NCI-H510A treated with DMSO at 0.1 percent for 48 hours (cell line): Measurements from ENCODE around the gene TMEM51.
A peak's percentile ranks its signal among the peaks of the same experiment; 100 is the strongest.

Experiments
- DNase-seq: peaks from one replicate; lab custom pipeline; 2025; lab: John Stamatoyannopoulos, UW

The TMEM51 gene

DNA sequence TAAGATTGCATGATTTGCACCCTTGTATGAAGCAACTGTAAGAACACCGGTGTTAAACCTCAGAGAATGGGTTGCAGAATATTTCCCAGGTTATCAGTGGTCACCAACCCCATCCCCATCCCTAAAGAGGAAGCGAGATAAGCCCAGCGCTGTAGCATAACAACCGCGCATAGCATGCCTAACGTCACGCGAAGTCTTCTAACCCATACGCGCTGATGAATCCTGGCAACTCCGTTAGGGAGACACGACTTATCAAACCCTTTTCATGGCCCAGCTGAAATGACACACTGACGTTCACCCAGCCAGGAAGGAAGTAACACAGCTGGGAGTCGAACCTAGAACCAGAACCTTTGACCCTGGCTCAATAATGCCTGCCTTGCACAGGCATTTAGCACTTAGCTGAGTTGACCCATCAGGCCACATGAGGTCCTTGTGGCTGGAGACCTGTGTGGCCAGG, 24.2 kb downstream of the TMEM51 start:
- DNase-seq: no peak

DNA sequence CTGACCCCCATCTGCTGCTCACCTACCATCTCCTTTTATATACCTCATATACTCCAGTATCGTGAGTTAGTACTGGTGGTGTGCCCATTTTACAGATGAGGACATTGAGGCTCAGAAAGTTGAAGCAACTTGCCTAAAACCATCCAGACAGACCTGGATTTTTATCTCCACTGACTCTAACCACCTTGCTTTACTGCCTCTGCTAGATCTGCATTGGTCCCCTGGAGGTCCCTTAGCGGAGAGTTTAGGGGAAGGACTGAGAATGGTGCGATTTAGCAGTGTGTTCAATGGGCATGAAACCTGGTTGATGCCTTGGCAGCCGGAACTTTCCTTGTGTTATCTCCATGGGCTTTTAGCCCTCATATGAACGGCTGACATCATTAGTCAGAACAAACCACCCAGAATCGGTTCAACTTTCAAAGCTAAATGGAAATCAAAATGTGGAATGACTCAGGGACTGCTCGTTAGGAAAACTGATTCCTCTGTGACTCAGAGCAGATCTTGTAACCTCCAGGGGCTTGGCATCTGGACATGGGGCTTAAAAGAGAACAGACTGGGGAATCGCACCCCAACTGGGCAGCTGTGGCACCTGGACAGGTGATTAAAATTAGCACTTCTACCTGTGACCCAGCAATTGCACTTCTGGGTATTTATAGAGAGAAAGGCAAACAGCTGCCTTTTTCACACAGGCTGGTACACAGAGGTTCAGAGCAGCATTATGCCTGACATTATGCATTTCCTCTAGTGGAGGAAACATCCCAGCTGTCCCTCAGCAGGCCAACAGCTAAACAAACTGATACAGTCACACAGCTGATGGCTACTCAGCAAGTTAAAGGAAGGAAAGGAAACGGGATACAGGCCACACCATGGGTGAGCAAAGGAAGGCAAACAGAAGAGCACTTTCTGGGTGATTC, 25.3 kb downstream of the TMEM51 start:
- peak; percentile 97 for DNase-seq

DNA sequence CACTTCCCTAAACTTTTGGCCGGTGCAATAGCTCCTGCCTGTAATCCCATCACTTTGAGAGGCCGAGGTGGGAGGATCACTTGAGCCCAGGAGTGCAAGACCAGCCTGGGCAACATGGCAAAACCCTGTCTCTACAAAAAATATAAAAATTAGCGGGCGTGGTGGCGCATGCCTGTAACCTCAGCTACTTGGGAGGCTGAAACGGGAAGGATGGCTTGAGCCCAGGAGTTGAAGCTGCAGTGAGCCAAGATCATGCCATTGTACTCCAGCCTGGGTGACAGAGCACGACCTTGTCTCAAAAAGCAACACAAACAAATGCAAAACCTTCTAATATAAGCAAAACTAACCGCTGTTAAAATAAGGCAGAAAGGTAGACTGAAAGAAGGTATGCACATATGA, 25.9 kb downstream of the TMEM51 start:
- no peak for DNase-seq

DNA sequence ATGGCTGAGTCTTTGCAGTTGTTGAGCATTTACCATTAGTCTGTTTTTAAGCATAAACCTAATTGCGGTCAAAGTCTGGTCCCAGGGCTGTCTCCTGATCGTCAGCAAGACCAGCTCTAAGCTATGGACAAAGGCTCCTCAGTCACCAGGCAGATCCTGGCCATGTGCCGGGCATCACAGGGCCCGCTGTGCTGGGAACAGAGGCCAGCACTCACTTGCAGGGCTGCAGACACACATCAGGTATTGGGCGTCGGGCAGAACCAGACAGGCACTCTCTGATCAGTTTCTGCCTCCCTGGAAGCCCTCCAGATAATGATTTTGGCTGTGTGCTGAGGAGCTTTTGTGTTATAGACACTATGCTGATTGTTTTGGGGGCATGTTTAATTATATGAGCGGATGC, 26.6 kb downstream of the TMEM51 start:
- no peak for DNase-seq

DNA sequence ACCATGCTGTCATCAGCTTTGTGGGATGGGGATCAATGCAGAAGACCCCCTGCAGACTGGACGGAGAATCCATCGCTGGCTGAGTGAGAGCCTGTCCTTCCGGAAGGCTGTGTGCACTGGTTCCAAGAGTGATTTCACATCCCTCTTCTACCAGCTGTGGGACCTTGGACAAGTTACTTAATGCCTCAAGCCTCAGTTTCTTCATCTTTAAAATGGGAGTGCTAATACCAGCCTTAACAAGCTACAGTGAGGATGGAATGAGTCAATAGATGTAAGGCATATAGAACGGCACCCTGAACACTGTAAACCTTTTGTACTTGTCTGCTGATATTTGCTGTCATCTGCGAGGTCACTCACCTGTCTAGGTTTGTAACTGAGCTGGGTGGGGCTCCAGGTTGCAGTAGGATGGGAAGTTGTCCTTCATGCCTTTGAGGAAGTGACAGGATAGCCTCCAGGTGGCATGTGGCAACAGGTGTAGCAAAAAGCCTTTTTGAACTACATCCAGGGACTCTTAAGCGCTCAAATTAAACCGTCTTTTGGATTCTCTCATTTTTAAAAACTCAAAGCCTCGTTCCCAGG, 27.5 kb downstream of the TMEM51 start:
- DNase-seq: peak; percentile 95

DNA sequence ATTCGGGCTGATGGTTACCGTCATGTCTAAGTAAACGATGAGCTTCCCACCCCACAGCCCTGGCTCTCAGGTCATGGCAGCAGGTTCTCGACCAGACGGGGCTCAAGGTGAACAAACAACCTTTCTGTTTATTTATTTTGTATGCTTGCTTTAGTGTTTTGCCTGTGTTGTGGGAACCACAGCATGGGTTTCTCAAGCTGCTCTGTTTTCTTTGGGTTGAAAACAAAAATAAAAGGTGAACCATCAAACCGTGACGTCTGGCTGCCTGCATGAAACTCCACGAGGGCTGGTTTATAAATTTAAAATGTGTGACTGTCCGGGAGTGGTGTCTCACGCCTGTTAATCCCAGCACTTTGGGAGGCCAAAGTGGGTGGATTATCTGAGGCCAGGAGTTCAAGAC, 28.0 kb downstream of the TMEM51 start:
- DNase-seq: no peak

DNA sequence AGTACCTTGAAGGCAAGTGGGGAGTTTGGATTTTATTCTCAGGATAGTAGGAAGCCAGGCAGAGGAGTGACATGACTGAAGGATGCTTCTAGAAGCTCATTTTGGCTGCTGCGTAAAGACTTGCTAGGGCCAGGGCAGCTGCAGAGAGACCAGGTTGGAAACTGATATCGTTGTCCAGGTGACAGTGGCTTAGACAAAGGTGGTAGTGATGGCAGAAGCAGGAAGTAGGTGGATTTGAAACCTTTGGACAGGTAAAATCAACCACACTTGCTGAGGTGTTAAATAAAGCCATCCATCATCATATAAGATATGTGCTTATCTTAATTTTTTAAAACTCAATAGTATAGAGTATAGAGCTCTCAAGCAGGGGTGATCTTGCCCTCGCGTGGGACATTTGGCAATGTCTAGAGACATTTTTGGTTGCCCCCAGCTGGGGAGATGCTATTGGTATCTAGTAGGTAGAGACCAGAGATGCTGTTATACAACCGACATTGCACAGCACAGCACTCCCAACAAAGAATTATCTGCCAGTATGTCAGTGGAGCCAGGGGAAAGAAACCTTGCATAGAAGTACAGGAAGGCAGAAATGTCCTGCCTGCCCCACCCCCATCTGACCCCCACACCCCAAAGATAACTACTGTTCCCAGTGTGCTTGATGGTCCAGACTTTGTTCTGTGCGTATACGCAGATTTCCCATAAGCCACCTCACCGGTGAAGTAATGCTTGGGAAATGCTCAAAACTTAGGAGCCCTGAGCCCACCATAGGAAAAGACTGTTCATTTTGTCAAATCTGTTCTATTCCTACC, 31.1 kb downstream of the TMEM51 start:
- peak; percentile 79 for DNase-seq

DNA sequence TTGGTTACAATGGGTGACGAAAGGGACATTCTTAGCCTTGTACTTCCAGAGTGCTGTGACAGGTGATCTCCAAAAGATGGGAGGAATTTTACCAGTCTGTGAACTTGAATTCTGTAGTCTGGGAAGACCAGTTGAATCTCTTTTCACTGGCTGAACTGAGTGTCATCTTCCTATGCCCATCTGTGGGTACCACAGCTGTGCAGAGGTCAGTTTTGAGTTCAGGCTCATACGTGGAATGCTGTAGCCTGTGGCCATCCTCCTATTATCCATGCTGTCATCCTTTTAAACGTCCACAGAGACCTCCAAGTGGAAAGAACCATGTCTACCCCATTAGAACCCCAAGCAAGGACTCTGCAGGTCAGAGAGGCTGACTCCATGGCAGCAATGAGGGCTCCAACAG, 32.1 kb downstream of the TMEM51 start:
- DNase-seq: no peak

DNA sequence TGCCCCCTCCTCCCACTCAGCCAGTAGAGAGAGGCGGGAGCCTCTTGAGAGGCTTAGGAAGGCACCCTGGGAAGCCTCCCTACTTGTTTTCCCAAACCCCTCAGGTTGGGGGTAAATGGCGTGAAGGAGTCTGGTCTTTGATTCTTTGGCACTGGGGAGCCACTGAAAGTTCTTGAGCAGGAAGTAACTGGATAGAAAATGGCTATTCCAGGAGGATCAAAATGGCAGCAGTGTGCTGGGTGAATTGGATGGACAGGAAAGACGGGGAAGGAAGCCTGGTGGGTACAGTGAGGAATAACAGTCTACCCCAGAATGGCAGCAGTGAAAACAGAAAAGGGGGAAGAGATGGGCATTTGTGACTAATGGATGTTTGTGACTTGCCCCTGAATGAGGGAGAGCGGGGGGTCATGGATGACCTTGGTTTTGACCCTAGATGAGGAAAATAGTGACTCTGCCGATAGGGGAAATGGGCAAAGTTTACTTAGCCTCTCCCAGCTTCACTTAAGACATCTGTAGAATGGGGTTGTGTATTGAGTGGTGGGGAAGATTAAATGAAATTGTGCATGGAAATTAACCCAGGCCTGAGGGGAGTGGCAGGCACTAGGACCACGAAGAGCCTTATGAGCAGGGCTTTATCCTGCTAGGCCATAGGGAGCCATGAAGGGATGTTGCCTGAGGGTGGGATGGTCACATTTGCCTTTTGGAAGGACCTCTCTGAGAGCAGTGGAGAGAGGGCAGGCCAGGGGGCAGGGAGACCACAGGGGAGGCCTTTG, 32.7 kb downstream of the TMEM51 start:
- DNase-seq: no peak

DNA sequence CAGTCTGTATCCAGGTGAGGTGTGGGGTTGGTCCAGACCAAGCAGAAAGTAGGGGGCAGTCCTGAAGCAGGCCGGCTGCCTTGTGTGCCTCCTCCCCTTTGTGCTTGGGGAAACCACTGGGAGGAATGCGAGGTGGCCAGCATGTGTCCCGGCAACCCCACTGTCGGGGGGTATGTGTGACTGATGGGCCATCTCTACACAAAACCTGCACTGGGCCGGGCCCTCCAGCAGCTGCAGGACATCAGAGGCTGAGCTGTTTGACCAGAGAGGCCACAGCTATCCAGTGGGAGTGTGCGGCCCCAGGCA, 33.3 kb downstream of the TMEM51 start:
- DNase-seq: no peak

DNA sequence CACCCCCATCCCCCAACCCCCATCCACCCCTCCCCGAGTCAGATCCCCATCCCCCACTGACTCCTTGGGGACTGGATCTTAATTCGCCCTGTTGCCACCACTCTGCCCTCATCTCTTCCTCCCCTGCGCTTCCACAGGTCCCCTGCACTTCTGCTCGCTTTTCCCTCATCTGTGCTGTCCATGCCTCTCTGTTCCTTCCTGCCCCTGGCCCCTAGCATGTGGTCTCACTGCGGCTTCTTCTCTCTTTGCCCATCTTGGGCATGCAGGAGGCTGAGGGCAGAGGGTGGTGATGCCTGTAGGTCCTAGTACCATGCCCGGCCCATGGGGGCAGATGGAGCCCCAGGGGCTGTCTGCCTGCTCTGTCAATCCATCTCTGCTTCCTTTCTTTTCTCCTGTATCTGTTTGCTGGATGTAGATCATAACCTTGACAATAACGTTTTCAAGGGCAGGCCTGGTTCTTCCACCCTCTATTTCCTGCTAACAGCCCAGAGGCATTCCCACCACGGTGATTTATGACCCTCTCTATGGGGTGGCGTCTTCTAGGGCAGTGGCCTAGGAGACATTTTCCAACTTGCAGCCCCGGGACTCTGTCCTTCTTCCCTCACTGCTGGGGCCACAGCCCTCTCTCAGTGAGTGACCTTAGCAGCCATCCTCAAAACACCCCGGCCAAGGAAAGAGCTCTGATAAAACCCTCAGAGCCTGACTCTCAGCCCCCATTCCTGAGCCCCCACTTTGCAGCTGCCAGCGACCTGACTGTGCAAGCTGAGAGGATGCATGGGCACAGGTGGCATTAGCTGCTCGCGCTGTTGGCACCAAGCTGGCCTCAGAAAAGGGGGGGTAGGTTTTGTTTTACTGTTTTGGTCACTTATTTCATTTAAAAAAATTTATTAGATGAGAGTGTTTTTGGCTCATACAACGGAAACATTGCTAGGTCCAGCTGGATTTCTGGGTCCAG, 33.9 kb downstream of the TMEM51 start:
- peak; percentile 48 for DNase-seq

DNA sequence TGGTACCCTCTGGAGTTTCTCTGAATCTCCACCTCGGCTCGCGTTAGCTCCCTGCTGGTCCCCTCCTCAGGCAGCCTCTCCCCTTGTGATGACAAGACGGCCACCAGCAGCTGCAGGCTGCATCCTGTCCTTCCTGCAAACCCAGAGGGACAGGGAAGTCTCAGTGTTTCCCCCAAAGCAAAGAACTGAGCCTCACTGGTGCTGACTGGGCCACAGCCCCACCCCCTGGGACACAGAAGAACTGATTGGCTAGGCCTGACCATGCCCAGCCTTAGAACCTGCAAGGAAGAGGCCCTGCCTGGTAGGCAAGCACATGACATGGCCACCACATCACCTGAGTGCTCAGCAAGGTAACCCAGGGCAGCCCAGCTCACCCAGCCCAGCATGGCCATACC, 34.6 kb downstream of the TMEM51 start:
- DNase-seq: peak; percentile 78

DNA sequence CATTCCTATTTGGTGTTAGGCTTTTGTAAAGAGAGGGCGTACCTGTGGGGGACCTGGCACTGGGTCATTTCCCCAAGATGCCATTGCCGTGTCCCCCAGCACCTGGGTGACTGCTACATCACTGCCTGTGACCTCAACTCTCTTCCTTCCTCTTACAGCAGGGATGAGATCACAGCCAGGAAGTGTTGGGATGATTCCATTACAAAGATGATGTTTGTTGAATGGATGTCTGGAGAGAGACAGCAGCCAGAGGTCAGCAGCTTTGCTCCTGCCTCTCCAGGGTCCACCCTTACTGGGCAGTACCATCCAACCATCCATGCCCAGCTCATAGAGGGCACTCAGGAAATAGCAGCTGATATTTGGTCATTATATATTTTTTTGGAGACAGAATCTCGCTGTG, 35.1 kb downstream of the TMEM51 start:
- DNase-seq: no peak

DNA sequence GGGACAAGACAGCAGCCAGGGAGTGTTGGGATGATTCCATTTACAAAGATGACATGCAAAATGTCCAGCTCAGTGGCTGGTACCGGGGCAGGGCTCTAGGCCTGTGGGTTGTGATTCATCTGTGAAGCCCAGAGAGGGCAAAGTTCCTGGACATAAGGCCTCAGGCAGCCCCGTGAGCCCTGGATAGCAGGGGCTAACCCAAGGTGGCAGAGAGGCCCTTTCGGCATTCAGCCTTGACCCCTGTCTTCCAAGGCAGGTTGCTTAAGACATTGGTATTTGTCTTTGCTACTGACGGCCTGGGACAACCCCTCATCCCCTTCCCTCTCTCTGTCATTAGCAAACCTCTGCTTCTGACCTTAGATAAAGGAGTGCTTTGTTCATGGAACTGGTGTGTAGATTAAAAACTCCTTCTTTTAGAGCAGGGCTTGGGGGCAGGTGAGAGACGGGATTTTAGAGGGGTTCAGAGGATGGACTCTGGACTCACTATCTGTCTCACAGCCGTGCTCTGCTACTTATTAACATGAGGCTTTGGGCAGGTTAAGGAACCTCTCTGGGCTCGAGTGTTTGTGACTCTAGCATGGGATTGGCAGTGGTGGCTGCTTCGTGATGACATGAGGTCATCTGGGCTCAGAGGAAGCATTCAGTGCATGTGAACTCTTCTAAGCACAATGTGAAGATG, 36.3 kb downstream of the TMEM51 start:
- DNase-seq: no peak

DNA sequence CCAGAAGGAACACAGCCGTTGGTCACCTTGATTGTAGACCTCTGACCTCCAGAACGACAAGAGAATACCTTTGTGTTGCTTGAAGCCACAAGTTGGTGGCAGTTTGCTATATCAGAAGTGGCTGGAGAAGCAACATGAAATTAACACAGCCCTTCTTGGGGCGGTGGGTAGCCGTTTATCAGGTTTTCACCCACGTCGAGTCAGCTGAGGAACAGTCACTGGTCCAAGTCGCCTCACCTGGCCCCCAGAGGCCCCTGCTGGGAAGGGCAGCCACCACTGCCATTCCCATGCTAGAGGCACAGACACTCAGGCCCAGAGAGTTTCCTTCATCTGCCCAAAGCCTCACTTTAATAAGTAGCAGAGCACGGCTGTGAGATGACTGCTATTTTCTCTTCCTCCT, 37.7 kb downstream of the TMEM51 start:
- DNase-seq: no peak

DNA sequence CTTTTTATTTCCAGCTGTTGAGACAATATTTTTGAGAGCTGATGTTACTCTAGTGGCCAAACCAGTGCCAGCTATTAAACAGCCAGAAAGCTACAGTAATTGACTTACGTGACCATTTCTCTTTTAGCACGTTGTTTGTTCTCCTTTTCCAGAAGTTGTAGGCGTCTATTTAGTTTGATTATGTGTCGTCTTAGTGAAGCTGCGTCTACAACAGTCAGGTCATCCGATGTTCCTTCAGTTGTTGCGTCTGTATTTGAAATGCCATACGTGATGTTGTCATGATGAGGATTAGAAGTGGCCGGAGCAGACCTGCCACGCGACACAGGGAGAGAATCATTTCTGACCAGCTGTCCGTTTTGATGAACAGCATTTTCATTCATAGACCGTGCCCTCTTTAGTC, 38.2 kb downstream of the TMEM51 start:
- no peak for DNase-seq

DNA sequence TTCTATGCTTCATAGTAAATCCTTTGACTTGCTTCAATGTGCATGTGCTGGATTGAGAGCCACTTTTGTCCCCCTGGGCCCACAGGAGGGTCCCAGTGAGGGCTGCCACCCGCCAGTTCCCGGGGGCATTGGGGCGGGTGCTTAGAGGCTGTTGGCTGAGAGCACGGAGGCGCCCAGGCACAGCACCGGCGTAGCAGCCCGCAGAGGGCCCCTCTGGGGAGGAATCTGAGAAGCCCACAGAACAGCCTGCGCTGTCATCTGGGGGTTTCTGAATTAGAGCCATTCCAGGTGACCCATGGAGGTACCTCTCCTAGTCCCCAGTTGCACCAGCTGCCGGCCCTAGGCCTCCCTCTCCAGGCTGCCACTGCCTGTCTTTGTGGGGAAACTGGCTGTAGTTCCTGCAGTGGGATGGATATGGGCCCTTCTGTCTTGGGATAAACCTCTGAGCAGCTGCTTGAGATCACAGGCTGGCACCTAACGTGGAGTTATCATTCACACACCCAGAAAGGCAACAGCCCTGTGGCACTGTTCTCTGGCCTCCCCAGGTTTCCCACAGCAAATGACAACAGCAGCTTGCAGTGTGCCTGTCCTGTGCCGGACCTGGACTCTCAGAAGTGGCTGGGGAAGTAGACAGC, 39.5 kb downstream of the TMEM51 start:
- no peak for DNase-seq

DNA sequence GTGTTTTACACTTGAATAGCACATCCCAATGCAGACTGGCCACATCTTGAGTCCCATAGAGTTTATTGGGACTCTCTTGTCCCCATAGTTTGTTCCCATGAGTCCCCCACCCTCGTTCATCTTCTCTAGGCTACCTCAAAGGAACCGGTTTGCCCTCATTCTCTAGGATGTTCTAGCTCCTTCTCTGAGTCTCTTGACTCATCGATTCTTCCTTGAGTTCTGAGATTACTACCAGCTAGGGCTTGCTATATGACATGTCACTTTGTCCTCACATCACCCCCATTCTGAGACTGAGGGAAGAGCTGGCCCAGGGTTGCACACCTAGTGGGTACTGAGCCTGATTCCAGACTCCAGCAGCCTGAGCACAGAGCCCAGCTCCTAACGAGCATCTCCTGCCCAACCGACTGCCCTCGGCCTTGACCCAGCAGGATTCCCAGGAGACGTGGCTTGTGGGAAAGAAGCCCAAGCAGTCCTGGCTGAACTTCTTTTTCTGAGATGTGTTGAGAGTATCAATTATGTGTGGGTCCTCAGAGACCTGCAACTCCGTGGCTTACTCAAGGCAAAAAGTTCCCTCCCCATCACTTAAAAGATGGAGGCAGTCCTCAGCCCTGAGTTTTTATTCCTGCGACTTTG, 42.0 kb downstream of the TMEM51 start:
- no peak for DNase-seq

DNA sequence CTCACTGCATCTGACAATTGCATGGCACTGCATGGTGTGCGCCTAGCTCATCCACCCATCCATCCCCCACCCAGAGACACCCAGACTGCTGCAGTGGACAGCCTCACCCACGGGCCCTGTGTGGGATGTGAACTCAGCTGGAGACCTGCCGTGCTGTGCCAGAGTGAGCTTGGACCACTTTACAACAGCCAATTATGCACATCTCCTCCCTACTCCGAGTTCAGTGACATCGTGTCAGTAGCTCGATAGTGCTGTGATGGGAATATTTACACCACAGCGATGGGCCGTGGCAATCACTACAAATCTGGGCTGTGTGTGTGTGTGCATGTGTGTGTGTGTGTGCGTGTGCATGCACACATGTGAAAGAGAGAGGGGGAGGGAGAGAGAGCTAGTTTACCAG, 42.5 kb downstream of the TMEM51 start:
- no peak for DNase-seq
